HG02970 (cell line): ENCODE measurements around the gene TMEM151B.

Source experiments
- ATAC-seq: cut with Tn5 transposase; IDR thresholded peaks from one replicate; pipeline ENCODE4 v1.9.1; 2021; ENCODE audit warnings: mild to moderate bottlenecking, moderate library complexity, moderate number of reproducible peaks; ENCODE audit not compliant: unreplicated experiment, low FRiP score

TMEM151B gene

GRCh38 chr6:44232676-44233566 is 37.3 kb upstream of the TMEM151B start:
- no peak for ATAC-seq

- no peak for ATAC-seq
Observed at GRCh38 chr6:44233567-44234100, 36.6 kb upstream of the TMEM151B start.

- ATAC-seq = no peak
Observed at GRCh38 chr6:44234101-44235025, 35.9 kb upstream of the TMEM151B start.

GRCh38 chr6:44235269-44235668 is 35.0 kb upstream of the TMEM151B start:
- ATAC-seq = no peak

GRCh38 chr6:44235891-44236516 is 34.2 kb upstream of the TMEM151B start:
- ATAC-seq = no peak

- no peak for ATAC-seq
Observed at GRCh38 chr6:44237021-44237812, 33.0 kb upstream of the TMEM151B start.

GRCh38 chr6:44237813-44238433 is 32.3 kb upstream of the TMEM151B start:
- ATAC-seq = peak; percentile 73

GRCh38 chr6:44238687-44239350 is 31.4 kb upstream of the TMEM151B start:
- ATAC-seq = no peak

- ATAC-seq = no peak
Observed at GRCh38 chr6:44243345-44243744, 26.9 kb upstream of the TMEM151B start.

- ATAC-seq = no peak
Observed at GRCh38 chr6:44245391-44245911, 24.8 kb upstream of the TMEM151B start.

GRCh38 chr6:44245912-44246662 is 24.2 kb upstream of the TMEM151B start:
- ATAC-seq = peak; percentile 41

- ATAC-seq = peak; percentile 67
Observed at GRCh38 chr6:44246663-44247337, 23.4 kb upstream of the TMEM151B start, which contains the start of gene HSP90AB1. HSP90AB1 (plus strand) TSS chr6:44247101; CDS start chr6:44248630, 1,529 bp downstream.

GRCh38 chr6:44247338-44248302 is 22.6 kb upstream of the TMEM151B start:
- peak; percentile 29 for ATAC-seq

GRCh38 chr6:44248579-44248978 is 21.7 kb upstream of the TMEM151B start:
- no peak for ATAC-seq

- no peak for ATAC-seq
Observed at GRCh38 chr6:44249082-44249748, 21.0 kb upstream of the TMEM151B start.
